ENCODE results near the gene FAM200C. TPM values are rescaled to one million over a fixed set of nuclear protein-coding genes. Genes with fewer than 3 reads are reported as not detected.

FAM200C gene
- total and polyA plus RNA-seq, 2 of the 8 experiments (the other 6 are each of a cell fraction or from before 2014, with no cell fraction given), result 2.6 to 7.3 TPM

DNA sequence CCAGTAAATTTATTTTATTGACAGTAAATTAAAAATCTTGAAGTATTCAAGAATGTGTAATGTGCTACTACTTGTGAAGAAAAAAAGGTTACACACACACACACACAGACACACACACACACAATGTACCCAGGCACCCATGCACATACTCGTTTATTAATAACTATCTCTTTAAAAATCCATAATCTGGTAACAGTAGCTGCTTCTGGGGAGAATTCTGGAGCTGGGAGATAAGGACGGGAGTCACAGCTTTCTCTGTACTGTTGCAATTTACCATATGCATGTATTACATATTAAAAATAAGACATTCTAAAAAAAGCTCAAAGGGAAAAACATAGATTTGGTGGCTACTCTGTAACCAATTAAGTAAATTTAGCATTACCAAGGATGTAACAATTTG lies 21.5 kb downstream of the FAM200C start (continued):
- TF ChIP-seq, protein P1, sequence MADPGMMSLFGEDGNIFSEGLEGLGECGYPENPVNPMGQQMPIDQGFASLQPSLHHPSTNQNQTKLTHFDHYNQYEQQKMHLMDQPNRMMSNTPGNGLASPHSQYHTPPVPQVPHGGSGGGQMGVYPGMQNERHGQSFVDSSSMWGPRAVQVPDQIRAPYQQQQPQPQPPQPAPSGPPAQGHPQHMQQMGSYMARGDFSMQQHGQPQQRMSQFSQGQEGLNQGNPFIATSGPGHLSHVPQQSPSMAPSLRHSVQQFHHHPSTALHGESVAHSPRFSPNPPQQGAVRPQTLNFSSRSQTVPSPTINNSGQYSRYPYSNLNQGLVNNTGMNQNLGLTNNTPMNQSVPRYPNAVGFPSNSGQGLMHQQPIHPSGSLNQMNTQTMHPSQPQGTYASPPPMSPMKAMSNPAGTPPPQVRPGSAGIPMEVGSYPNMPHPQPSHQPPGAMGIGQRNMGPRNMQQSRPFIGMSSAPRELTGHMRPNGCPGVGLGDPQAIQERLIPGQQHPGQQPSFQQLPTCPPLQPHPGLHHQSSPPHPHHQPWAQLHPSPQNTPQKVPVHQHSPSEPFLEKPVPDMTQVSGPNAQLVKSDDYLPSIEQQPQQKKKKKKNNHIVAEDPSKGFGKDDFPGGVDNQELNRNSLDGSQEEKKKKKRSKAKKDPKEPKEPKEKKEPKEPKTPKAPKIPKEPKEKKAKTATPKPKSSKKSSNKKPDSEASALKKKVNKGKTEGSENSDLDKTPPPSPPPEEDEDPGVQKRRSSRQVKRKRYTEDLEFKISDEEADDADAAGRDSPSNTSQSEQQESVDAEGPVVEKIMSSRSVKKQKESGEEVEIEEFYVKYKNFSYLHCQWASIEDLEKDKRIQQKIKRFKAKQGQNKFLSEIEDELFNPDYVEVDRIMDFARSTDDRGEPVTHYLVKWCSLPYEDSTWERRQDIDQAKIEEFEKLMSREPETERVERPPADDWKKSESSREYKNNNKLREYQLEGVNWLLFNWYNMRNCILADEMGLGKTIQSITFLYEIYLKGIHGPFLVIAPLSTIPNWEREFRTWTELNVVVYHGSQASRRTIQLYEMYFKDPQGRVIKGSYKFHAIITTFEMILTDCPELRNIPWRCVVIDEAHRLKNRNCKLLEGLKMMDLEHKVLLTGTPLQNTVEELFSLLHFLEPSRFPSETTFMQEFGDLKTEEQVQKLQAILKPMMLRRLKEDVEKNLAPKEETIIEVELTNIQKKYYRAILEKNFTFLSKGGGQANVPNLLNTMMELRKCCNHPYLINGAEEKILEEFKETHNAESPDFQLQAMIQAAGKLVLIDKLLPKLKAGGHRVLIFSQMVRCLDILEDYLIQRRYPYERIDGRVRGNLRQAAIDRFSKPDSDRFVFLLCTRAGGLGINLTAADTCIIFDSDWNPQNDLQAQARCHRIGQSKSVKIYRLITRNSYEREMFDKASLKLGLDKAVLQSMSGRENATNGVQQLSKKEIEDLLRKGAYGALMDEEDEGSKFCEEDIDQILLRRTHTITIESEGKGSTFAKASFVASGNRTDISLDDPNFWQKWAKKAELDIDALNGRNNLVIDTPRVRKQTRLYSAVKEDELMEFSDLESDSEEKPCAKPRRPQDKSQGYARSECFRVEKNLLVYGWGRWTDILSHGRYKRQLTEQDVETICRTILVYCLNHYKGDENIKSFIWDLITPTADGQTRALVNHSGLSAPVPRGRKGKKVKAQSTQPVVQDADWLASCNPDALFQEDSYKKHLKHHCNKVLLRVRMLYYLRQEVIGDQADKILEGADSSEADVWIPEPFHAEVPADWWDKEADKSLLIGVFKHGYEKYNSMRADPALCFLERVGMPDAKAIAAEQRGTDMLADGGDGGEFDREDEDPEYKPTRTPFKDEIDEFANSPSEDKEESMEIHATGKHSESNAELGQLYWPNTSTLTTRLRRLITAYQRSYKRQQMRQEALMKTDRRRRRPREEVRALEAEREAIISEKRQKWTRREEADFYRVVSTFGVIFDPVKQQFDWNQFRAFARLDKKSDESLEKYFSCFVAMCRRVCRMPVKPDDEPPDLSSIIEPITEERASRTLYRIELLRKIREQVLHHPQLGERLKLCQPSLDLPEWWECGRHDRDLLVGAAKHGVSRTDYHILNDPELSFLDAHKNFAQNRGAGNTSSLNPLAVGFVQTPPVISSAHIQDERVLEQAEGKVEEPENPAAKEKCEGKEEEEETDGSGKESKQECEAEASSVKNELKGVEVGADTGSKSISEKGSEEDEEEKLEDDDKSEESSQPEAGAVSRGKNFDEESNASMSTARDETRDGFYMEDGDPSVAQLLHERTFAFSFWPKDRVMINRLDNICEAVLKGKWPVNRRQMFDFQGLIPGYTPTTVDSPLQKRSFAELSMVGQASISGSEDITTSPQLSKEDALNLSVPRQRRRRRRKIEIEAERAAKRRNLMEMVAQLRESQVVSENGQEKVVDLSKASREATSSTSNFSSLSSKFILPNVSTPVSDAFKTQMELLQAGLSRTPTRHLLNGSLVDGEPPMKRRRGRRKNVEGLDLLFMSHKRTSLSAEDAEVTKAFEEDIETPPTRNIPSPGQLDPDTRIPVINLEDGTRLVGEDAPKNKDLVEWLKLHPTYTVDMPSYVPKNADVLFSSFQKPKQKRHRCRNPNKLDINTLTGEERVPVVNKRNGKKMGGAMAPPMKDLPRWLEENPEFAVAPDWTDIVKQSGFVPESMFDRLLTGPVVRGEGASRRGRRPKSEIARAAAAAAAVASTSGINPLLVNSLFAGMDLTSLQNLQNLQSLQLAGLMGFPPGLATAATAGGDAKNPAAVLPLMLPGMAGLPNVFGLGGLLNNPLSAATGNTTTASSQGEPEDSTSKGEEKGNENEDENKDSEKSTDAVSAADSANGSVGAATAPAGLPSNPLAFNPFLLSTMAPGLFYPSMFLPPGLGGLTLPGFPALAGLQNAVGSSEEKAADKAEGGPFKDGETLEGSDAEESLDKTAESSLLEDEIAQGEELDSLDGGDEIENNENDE (IDR thresholded peaks at IDR 0.05; ENCODE audit: insufficient replicate concordance, low read length), result no peak
- TF ChIP-seq SIRT6 (IDR thresholded peaks at IDR 0.05; ENCODE audit: low read length), result no peak

Measured in H1 (cell line).